Activated naive CD4-positive, alpha-beta T cell treated with anti-CD3 and anti-CD28 coated beads for 36 hours (primary cell): ENCODE measurements around the gene APOLD1. TPM values are rescaled to one million over a fixed set of nuclear protein-coding genes. Genes with fewer than 3 reads are reported as not detected.

Experiments used
- CTCF ChIA-PET: fragments of 350-600 bp; sonication (Branson Sonifier 250); formaldehyde crosslinking; loops from one replicate; lab custom pipeline; 2021; ENCODE audit warnings: antibody characterized with exemption; lab: Charles Lee
- DNase-seq: peaks from one replicate; pipeline ENCODE4 v3.0.0-alpha.2; 2020
- H3K27ac Mint-ChIP-seq: one replicate; pipeline ENCODE4 v1.8.0; 2021; ENCODE audit warnings: mild to moderate bottlenecking, mixed read lengths
- H3K27me3 Mint-ChIP-seq: one replicate; pipeline ENCODE4 v1.8.0; 2021; ENCODE audit warnings: low read depth, mixed read lengths
- H3K36me3 Mint-ChIP-seq: one replicate; pipeline ENCODE4 v1.8.0; 2021; ENCODE audit warnings: low read depth, mixed read lengths
- H3K4me1 Mint-ChIP-seq: one replicate; pipeline ENCODE4 v1.8.0; 2021; ENCODE audit warnings: low read depth, mixed read lengths
- H3K4me3 Mint-ChIP-seq: one replicate; pipeline ENCODE4 v1.8.0; 2021; ENCODE audit warnings: mild to moderate bottlenecking, moderate library complexity, mixed read lengths
- H3K9me3 Mint-ChIP-seq: one replicate; pipeline ENCODE4 v1.8.0; 2021; ENCODE audit warnings: mixed read lengths
- intact Hi-C: fragments of 100-400 bp; cut with micrococcal nuclease; formaldehyde crosslinking; loops from one replicate; pipeline ENCODE4 v1.15.1; 2023
- total RNA-seq, 2 experiments: library from RNA; stranded (reverse); gene quantifications; one replicate each; pipeline ENCODE4 v1.2.3, GENCODE V29; 2021

Gene APOLD1
- total RNA-seq, 2 experiments from 2014 or later = 0.88 to 1.3 TPM

DNA sequence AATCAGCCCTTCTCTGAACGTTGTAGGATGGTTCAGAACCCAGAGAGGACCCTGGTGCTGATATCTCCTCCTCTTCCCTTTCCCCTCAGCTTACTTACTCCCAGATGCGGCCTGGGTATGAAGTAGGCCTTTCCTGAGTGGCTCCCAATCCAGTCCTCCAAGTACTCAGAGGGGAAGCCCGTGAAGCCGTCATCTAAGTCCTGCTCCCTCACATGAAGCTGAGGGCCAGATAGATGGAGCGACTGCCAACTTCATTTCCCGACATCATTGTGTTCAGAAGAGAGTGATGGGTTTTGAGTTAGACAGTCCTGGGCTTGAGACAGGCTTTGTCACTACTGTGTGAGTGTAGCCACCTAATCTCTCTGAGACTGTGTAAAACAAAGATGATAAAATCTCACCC, 2.7 kb downstream of the APOLD1 start:
- H3K4me3 Mint-ChIP-seq = peak overlapping the region; percentile 83
- peak overlapping the region; percentile 6 for H3K27ac Mint-ChIP-seq
- H3K4me1 Mint-ChIP-seq = peaks cover 27% of the 10 kb centered on the region
- H3K9me3 Mint-ChIP-seq = no peaks in the 10 kb centered on the region
- no peaks in the 10 kb centered on the region for H3K36me3 Mint-ChIP-seq
- no peak for DNase-seq
- H3K27me3 Mint-ChIP-seq = no peaks in the 10 kb centered on the region
- CTCF ChIA-PET = interaction anchor here (0.6 to 4.6 kb wide), 20 partner anchors 9 to 424 kb away, joined by 3 to 36 read pairs (median 6); partner anchors contain the start of gene DDX47
- intact Hi-C loops = loop anchor here (1.0 to 2.0 kb wide), 10 partner anchors 20 to 424 kb away; partner anchors contain the start of genes DDX47, GPRC5A and HEBP1

DNA sequence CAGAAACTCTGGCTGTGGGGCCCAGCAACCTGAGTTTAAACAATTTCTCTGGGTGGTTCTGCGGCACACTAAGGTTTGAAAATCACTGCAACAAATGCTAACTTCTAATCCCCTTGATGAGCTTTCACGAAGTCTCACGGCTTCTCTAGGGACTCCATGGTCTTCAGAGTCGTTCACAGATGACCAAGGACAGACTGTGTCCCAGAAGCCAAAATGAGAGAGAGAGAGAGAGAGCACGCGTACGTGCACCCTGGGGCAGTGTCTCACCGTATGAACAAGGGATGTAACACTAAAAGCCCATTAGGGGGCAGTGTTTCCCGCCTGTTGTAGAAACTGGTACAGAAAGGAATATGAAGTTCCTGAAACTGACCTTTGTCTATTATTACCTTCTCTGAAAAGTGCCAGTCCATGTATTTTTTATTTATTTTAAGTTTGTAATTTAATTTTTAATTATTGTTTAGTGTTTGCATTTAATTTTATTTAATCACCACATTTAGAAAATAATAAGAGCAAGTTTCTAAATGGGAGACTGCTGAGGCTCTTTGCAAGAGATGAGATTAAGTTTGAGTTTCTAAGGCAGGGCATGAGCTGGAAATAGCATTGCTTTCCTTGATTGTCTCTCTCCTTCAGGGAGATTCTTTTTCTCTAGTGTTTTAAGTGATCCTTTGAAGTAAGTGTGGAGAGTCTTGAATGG, 3.4 kb downstream of the APOLD1 start:
- H3K4me1 Mint-ChIP-seq = peaks cover 27% of the 10 kb centered on the region
- intact Hi-C loops = loop anchor here (1.0 to 2.0 kb wide), 11 partner anchors 19 to 423 kb away; partner anchors contain the start of genes DDX47, GPRC5A and HEBP1
- no peaks in the 10 kb centered on the region for H3K9me3 Mint-ChIP-seq
- peak overlapping the region; percentile 76 for H3K27ac Mint-ChIP-seq
- no peaks in the 10 kb centered on the region for H3K27me3 Mint-ChIP-seq
- peak overlapping the region; percentile 58 for H3K4me3 Mint-ChIP-seq
- no peaks in the 10 kb centered on the region for H3K36me3 Mint-ChIP-seq
- CTCF ChIA-PET = interaction anchor here (0.6 to 4.6 kb wide), 37 partner anchors 9 to 424 kb away, joined by 3 to 36 read pairs (median 4); partner anchors contain the start of gene DDX47
- DNase-seq = peak; percentile 80

GRCh38 chr12:12790956-12791355, 5.5 kb downstream of the APOLD1 start:
- Mint-ChIP-seq H3K4me1 (peaks cover 18% of the 10 kb centered on the region), H3K4me3 (no peak overlapping the region), H3K27ac (no peak overlapping the region), H3K9me3 (no peaks in the 10 kb centered on the region), H3K27me3 (no peaks in the 10 kb centered on the region), H3K36me3 (no peaks in the 10 kb centered on the region)
- CTCF ChIA-PET = interaction anchor here (2.1 to 4.6 kb wide), 3 partner anchors 14 to 46 kb away, joined by 7 to 36 read pairs (median 36); partner anchors contain the start of gene DDX47
- DNase-seq = no peak
- intact Hi-C loops = no loop called here

DNA sequence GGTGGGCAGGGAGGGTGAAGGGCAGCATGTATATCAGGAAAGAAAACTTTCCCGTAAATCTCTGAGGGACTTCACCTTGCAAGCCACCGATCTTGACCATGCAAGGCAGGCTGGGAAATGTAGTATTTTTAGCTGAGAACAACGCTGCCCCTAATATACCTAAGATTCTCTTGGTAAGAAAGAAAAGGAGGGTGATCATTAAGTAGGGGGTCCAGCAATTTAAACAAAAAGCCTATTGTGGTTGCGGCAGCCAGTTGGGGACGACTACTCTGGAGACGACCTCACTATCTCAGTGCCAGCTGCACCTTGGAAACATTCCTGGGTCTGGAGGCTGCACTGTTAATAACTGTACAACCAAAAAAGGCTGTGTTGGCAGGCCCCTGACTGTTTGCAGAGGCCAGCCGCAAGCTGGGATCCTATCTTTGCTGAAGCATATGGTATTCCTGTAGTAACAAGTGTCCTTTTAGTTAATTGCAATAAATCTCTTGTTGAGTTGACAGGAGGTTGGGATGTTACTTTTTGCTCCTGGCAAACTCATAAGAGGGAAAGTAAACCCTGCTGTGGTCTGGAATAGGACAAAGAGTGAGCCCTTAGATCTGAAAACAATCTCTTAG, 6.4 kb downstream of the APOLD1 start:
- intact Hi-C loops = no loop called here
- DNase-seq = no peak
- Mint-ChIP-seq H3K4me3 (no peak overlapping the region), H3K4me1 (peaks cover 13% of the 10 kb centered on the region), H3K27me3 (no peaks in the 10 kb centered on the region), H3K9me3 (no peaks in the 10 kb centered on the region), H3K27ac (no peak overlapping the region), H3K36me3 (no peaks in the 10 kb centered on the region)
- CTCF ChIA-PET = interaction anchor here (1.0 to 1.8 kb wide), 3 partner anchors 21 to 63 kb away, joined by 3 to 5 read pairs (median 4); no protein-coding TSS in a partner anchor

- intact Hi-C loops = no loop called here
- no peak for DNase-seq
- Mint-ChIP-seq H3K27ac (no peak overlapping the region), H3K4me3 (no peak overlapping the region), H3K9me3 (no peaks in the 10 kb centered on the region), H3K4me1 (peaks cover 13% of the 10 kb centered on the region), H3K27me3 (no peaks in the 10 kb centered on the region), H3K36me3 (no peaks in the 10 kb centered on the region)
- CTCF ChIA-PET = interaction anchor here (0.9 to 1.8 kb wide), 6 partner anchors 18 to 205 kb away, joined by 3 to 5 read pairs (median 4); no protein-coding TSS in a partner anchor
These were observed 7.0 kb downstream of the APOLD1 start for GRCh38 chr12:12792421-12792820.

GRCh38 chr12:12794686-12795085, 9.2 kb downstream of the APOLD1 start:
- H3K36me3 Mint-ChIP-seq = no peaks in the 10 kb centered on the region
- no peak for DNase-seq
- CTCF ChIA-PET = no interaction called here

DNA sequence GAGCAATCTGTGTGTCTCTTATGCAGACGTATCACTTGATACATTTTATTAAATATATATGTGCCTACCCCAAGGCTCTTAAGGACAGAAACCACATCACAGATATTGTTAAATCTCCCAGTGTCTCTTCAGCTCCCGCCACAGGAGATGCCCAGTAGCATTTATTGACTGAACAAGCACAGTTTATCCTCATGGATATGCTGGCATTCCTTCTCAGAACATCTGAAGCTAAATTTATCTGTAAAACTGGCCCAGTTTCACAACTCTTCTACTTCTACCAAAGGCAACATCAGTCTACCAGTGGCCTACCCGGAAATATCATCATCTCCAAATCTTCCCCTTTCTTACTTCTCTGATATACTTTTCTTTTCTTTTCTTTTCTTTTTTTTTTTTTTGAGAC, 10.7 kb downstream of the APOLD1 start:
- no peak for DNase-seq
- no peaks in the 10 kb centered on the region for H3K36me3 Mint-ChIP-seq
- no peak overlapping the region for H3K27ac Mint-ChIP-seq
- no peaks in the 10 kb centered on the region for H3K9me3 Mint-ChIP-seq
- H3K4me1 Mint-ChIP-seq = peaks cover 4% of the 10 kb centered on the region
- no peaks in the 10 kb centered on the region for H3K27me3 Mint-ChIP-seq
- intact Hi-C loops = no loop called here
- CTCF ChIA-PET = no interaction called here
- no peak overlapping the region for H3K4me3 Mint-ChIP-seq

More at GRCh38 chr12:12794686-12795085, 9.2 kb downstream of the APOLD1 start:
- H3K27me3 Mint-ChIP-seq = no peaks in the 10 kb centered on the region
- H3K27ac Mint-ChIP-seq = no peak overlapping the region
- no peaks in the 10 kb centered on the region for H3K4me1 Mint-ChIP-seq
- intact Hi-C loops = no loop called here
- no peak overlapping the region for H3K4me3 Mint-ChIP-seq
- H3K9me3 Mint-ChIP-seq = no peaks in the 10 kb centered on the region

DNA sequence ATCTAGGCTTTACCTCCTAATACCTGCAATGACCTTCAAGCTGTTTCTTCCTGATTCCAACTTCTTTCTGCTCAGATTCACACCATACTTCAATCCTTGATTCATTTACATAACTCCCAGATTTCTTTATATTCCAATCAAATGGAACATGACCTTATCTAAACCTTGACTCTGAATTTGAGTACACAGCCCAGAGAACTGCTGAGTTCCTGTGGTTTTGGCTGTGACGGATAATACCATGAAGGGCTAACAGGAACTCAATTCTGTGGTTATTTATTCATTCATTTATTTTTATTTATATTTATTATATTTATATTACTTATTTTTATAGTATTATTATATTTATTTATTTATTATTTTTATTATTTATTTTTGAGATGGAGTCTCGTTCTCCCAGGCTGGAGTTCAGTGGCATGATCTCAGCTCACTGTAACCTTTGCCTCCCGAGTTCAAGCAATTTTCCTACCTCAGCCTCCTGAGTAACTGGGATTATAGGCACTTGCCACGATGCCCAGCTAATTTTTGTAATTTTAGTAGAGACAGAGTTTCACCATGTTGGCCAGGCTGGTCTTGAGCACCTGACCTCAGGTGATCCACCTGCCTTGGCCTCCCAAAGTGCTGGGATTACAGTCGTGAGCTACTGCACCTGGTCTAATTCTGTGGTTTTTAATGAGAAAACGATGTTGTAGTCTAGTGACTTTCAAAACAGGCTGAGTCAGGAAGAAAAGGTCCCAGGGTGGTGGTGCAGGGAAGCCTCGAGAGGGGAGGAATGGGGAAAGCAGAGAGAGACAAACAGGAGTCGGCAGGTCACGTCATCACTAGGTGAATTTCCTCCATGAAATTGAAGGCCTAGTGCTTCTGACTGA, 11.7 kb downstream of the APOLD1 start:
- no peaks in the 10 kb centered on the region for H3K9me3 Mint-ChIP-seq
- no peaks in the 10 kb centered on the region for H3K36me3 Mint-ChIP-seq
- H3K4me1 Mint-ChIP-seq = peaks cover 8% of the 10 kb centered on the region
- no peak overlapping the region for H3K27ac Mint-ChIP-seq
- intact Hi-C loops = no loop called here
- DNase-seq = no peak
- H3K4me3 Mint-ChIP-seq = no peak overlapping the region
- CTCF ChIA-PET = no interaction called here
- no peaks in the 10 kb centered on the region for H3K27me3 Mint-ChIP-seq

DNA sequence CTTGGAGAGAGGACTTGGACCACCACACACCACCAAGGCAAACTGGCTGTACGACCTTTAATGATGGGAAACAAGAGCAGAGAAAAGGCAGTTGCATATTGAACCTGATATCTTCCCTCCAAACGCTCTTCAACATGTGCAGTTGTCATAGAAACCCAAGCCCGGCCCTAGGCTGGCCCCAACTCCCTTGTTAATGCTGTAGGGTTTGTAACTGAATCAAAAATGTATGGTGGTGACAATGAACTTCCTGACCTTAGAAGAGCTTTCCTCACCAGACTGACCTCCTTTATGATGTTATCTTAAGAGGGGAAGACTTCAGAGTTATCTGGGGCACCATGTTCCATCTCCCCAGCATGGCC, 12.3 kb downstream of the APOLD1 start:
- peaks cover 13% of the 10 kb centered on the region for H3K4me1 Mint-ChIP-seq
- intact Hi-C loops = no loop called here
- no peak overlapping the region for H3K27ac Mint-ChIP-seq
- H3K9me3 Mint-ChIP-seq = no peaks in the 10 kb centered on the region
- H3K36me3 Mint-ChIP-seq = no peaks in the 10 kb centered on the region
- H3K4me3 Mint-ChIP-seq = no peak overlapping the region
- DNase-seq = no peak
- no peaks in the 10 kb centered on the region for H3K27me3 Mint-ChIP-seq
- CTCF ChIA-PET = interaction anchor here (1.5 kb wide), 1 partner anchor 9 kb away, joined by 4 read pairs; no protein-coding TSS in a partner anchor

- Mint-ChIP-seq H3K4me3 (no peak overlapping the region), H3K27ac (no peak overlapping the region)
- CTCF ChIA-PET = interaction anchor here (1.5 to 1.9 kb wide), 2 partner anchors 9 to 11 kb away, joined by 4 to 7 read pairs; no protein-coding TSS in a partner anchor
These were observed 13.0 kb downstream of the APOLD1 start for GRCh38 chr12:12798480-12798879.

GRCh38 chr12:12799163-12799920, 13.9 kb downstream of the APOLD1 start:
- no peaks in the 10 kb centered on the region for H3K36me3 Mint-ChIP-seq
- intact Hi-C loops = no loop called here

More at GRCh38 chr12:12798480-12798879, 13.0 kb downstream of the APOLD1 start:
- Mint-ChIP-seq H3K36me3 (no peaks in the 10 kb centered on the region), H3K9me3 (no peaks in the 10 kb centered on the region), H3K4me1 (peaks cover 20% of the 10 kb centered on the region), H3K27me3 (no peaks in the 10 kb centered on the region)
- DNase-seq = no peak
- intact Hi-C loops = no loop called here

More at GRCh38 chr12:12799163-12799920, 13.9 kb downstream of the APOLD1 start:
- CTCF ChIA-PET = interaction anchor here (0.7 to 1.9 kb wide), 3 partner anchors 10 to 677 kb away, joined by 3 to 7 read pairs (median 4); no protein-coding TSS in a partner anchor
- peaks cover 28% of the 10 kb centered on the region for H3K4me1 Mint-ChIP-seq
- no peak overlapping the region for H3K27ac Mint-ChIP-seq
- no peaks in the 10 kb centered on the region for H3K9me3 Mint-ChIP-seq
- no peaks in the 10 kb centered on the region for H3K27me3 Mint-ChIP-seq
- DNase-seq = no peak
- no peak overlapping the region for H3K4me3 Mint-ChIP-seq
